IMR-90 (cell line): ENCODE measurements around the gene GRM6. TPM values are rescaled to one million over a fixed set of nuclear protein-coding genes. Genes with fewer than 3 reads are reported as not detected.

Source experiments
- ATAC-seq: fragments of 200-7000 bp; cut with Tn5 transposase; 2 replicates; pipeline ENCODE4 v1.9.1; 2020; ENCODE audit warnings: low read depth, mild to moderate bottlenecking, moderate library complexity
- BruUV-seq: library from RNA; stranded (reverse); fragments of 400-500 nt; replicated peaks from 2 replicates; lab custom pipeline; 2021; lab: Mats Ljungman, UMichigan
- CTCF ChIA-PET: fragments of 300-600 bp; formaldehyde crosslinking; extraction: SDS; loops from one replicate; lab custom pipeline; 2021; ENCODE audit warnings: antibody characterized with exemption; lab: Yijun Ruan, JAX
- POLR2A ChIA-PET: fragments of 300-600 bp; sonication (Branson Sonifier 250); formaldehyde crosslinking; loops from one replicate; lab custom pipeline; 2022; ENCODE audit warnings: antibody characterized with exemption; ENCODE audit not compliant: unreplicated experiment; lab: Charles Lee
- DNase-seq: peaks from one replicate; pipeline ENCODE4 v3.0.0; 2013
- H2AFZ ChIP-seq: replicated peaks from 2 replicates; pipeline ENCODE3; 2013; ENCODE audit warnings: low read length, mild to moderate bottlenecking; ENCODE audit not compliant: poor library complexity
- H2AK5ac ChIP-seq: 2 replicates; pipeline ENCODE4 v1.6.1; 2013; ENCODE audit warnings: low read depth, low read length, inconsistent platforms
- H2AK9ac ChIP-seq: replicated peaks from 2 replicates; pipeline ENCODE3; 2013; ENCODE audit warnings: mild to moderate bottlenecking, low read depth, low read length, moderate library complexity; ENCODE audit not compliant: poor library complexity
- H2BK120ac ChIP-seq: 2 replicates; pipeline ENCODE4 v1.6.1; 2013; ENCODE audit warnings: low read depth, low read length, inconsistent platforms
- H2BK15ac ChIP-seq: 3 replicates; pipeline ENCODE4 v1.6.1; 2013; ENCODE audit warnings: low read depth, low read length, inconsistent platforms
- H2BK20ac ChIP-seq: 2 replicates; pipeline ENCODE4 v1.6.1; 2013; ENCODE audit warnings: low read depth, mild to moderate bottlenecking, inconsistent platforms, low read length, moderate library complexity
- H2BK5ac ChIP-seq: 2 replicates; pipeline ENCODE4 v1.6.1; 2013; ENCODE audit warnings: mild to moderate bottlenecking, low read depth, low read length, inconsistent platforms; ENCODE audit not compliant: poor library complexity, severe bottlenecking
- H3K14ac ChIP-seq: replicated peaks from 2 replicates; pipeline ENCODE4 v1.6.1; 2013; ENCODE audit warnings: low read depth, low read length, inconsistent platforms
- H3K18ac ChIP-seq: 2 replicates; pipeline ENCODE4 v1.6.1; 2013; ENCODE audit warnings: low read depth, low read length, control low read depth
- H3K23ac ChIP-seq: 2 replicates; pipeline ENCODE4 v1.6.1; 2013; ENCODE audit warnings: low read depth, low read length, inconsistent platforms
- H3K27ac ChIP-seq: 2 replicates; pipeline ENCODE4 v1.5.1; 2013; ENCODE audit warnings: mild to moderate bottlenecking, control low read depth, low read length; ENCODE audit not compliant: insufficient read depth
- H3K27me3 ChIP-seq: 2 replicates; pipeline ENCODE4 v1.6.1; 2013; ENCODE audit warnings: low read length; ENCODE audit not compliant: control insufficient read depth, insufficient read depth
- H3K36me3 ChIP-seq: 2 replicates; pipeline ENCODE4 v1.6.1; 2013; ENCODE audit warnings: low read length, mixed read lengths; ENCODE audit not compliant: control insufficient read depth, insufficient read depth
- H3K4ac ChIP-seq: 2 replicates; pipeline ENCODE4 v1.6.1; 2013; ENCODE audit warnings: low read depth, low read length, inconsistent platforms
- H3K4me1 ChIP-seq: 2 replicates; pipeline ENCODE4 v1.6.1; 2013; ENCODE audit warnings: low read length, mixed read lengths; ENCODE audit not compliant: control insufficient read depth, insufficient read depth
- H3K4me2 ChIP-seq: 2 replicates; pipeline ENCODE4 v1.6.1; 2013; ENCODE audit warnings: low read depth, mild to moderate bottlenecking, control low read depth, low read length, moderate library complexity
- H3K4me3 ChIP-seq: 2 replicates; pipeline ENCODE4 v1.5.1; 2013; ENCODE audit warnings: low read depth, mild to moderate bottlenecking, control low read depth, low read length, moderate library complexity; ENCODE audit not compliant: insufficient read depth
- H3K56ac ChIP-seq: 2 replicates; pipeline ENCODE4 v1.6.1; 2013; ENCODE audit warnings: low read length, inconsistent platforms; ENCODE audit not compliant: insufficient read depth; ENCODE audit errors: extremely low read depth
- H3K79me1 ChIP-seq, 2 experiments: 2 replicates each; pipeline ENCODE4 v1.6.1; 2013; ENCODE audit warnings: low read length in 2 of 2, inconsistent platforms in 1 of 2, low read depth in 1 of 2
- H3K9ac ChIP-seq: 2 replicates; pipeline ENCODE4 v1.6.1; 2013; ENCODE audit warnings: low read depth, low read length, control low read depth
- H3K9me1 ChIP-seq: 2 replicates; pipeline ENCODE4 v1.6.1; 2013; ENCODE audit warnings: low read length, inconsistent platforms; ENCODE audit not compliant: insufficient read depth
- H3K9me3 ChIP-seq: 2 replicates; pipeline ENCODE4 v1.6.1; 2013; ENCODE audit warnings: low read length; ENCODE audit not compliant: control insufficient read depth, insufficient read depth
- H4K20me1 ChIP-seq: 2 replicates; pipeline ENCODE4 v1.6.1; 2013; ENCODE audit warnings: low read length, inconsistent platforms; ENCODE audit not compliant: insufficient read depth
- H4K5ac ChIP-seq: 2 replicates; pipeline ENCODE4 v1.6.1; 2013; ENCODE audit warnings: mild to moderate bottlenecking, low read depth, low read length, control low read depth
- H4K8ac ChIP-seq, 2 experiments: 2 replicates each; pipeline ENCODE4 v1.6.1; 2013; ENCODE audit warnings: low read depth in 2 of 2, low read length in 2 of 2, control low read depth in 1 of 2, inconsistent platforms in 1 of 2
- H4K91ac ChIP-seq: 2 replicates; pipeline ENCODE4 v1.6.1; 2013; ENCODE audit warnings: low read depth, low read length, inconsistent platforms; ENCODE audit not compliant: insufficient read depth
- BHLHE40 ChIP-seq: fragments of 150-350 bp; IDR thresholded peaks from 2 replicates; pipeline ENCODE4 v1.6.1; 2016; ENCODE audit warnings: mild to moderate bottlenecking, low read depth, low read length
- CEBPB ChIP-seq: IDR thresholded peaks from 2 replicates; pipeline ENCODE4 v1.6.1; 2012; ENCODE audit warnings: low read depth, low read length, improper control_type of control experiment
- ELK1 ChIP-seq: fragments of 150-350 bp; IDR thresholded peaks from 2 replicates; pipeline ENCODE4 v1.6.1; 2016; ENCODE audit warnings: low read depth, mild to moderate bottlenecking, low read length, moderate library complexity, borderline replicate concordance
- MAFK ChIP-seq: IDR thresholded peaks from 2 replicates; pipeline ENCODE4 v1.6.1; 2012; ENCODE audit warnings: low read depth, low read length, improper control_type of control experiment
- MXI1 ChIP-seq: IDR thresholded peaks from 2 replicates; pipeline ENCODE4 v1.6.1; 2012; ENCODE audit warnings: low read depth, mild to moderate bottlenecking, low read length, moderate library complexity, borderline replicate concordance
- POLR2A ChIP-seq: IDR thresholded peaks from 2 replicates; pipeline ENCODE4 v1.6.1; 2012; ENCODE audit warnings: mild to moderate bottlenecking, low read depth, low read length
- RAD21 ChIP-seq: IDR thresholded peaks from 2 replicates; pipeline ENCODE4 v1.6.1; 2012; ENCODE audit warnings: low read length, improper control_type of control experiment
- RCOR1 ChIP-seq: IDR thresholded peaks from 2 replicates; pipeline ENCODE4 v1.6.1; 2012; ENCODE audit warnings: mild to moderate bottlenecking, low read length, improper control_type of control experiment; ENCODE audit not compliant: insufficient replicate concordance
- WGBS, 2 experiments: methylation state at CpG; one replicate each; pipeline versions ENCODE4 v1.1.5 to v1.1.7; 2013; ENCODE audit warnings: missing lambda C conversion rate in 2 of 2; ENCODE audit not compliant: insufficient read length in 1 of 2; ENCODE audit errors: extremely low coverage in 2 of 2; 5-methylcytosine and 5-hydroxymethylcytosine counted together
- dilution Hi-C: fragments of 300-500 bp; cut with HindIII; formaldehyde crosslinking; loops from one replicate; pipeline ENCODE4 v1.14.3; 2018; ENCODE audit warnings: low sequenced_read_pairs; ENCODE audit not compliant: unreplicated experiment
- in situ Hi-C: fragments of 300-500 bp; cut with MboI; formaldehyde crosslinking; loops from 3 replicates; pipeline ENCODE4 v1.14.3; 2019; ENCODE audit warnings: low sequenced_read_pairs, inconsistent platforms, mixed read lengths
- intact Hi-C: fragments of 100-400 bp; cut with micrococcal nuclease; formaldehyde crosslinking; loops from 2 replicates; pipeline ENCODE4 v1.10.0; 2022
- polyA plus RNA-seq, 3 experiments: library from polyadenylated mRNA; depleted of rRNA; stranded (reverse); fragments of >200 nt; gene quantifications; 2 replicates each; pipeline ENCODE4 v1.2.3, GENCODE V29; 2012; ENCODE audit warnings: low replicate concordance in 1 of 3
- total RNA-seq: library from RNA; depleted of rRNA; stranded (reverse); fragments of >200 nt; gene quantifications from 2 replicates; pipeline ENCODE4 v1.2.3, GENCODE V29; 2012

Gene GRM6
- total and polyA plus RNA-seq, 2 of the 4 experiments (the other 2 are of a cell fraction) = not detected

- POLR2A ChIA-PET = no interaction called here
- H3K36me3 ChIP-seq = no peaks in the 10 kb centered on the region; the same call in 1 of the 2 replicates
- H2AK5ac ChIP-seq = no peak within 1 kb of the TSS
- no peak within 1 kb of the TSS for H2BK20ac ChIP-seq
- TF ChIP-seq MAFK (no peak), ELK1 (no peak), RAD21 (no peak), MXI1 (no peak), RCOR1 (no peak), POLR2A (no peak), BHLHE40 (no peak), CEBPB (no peak)
- peak within 1 kb of the TSS; percentile 74 for H2AFZ ChIP-seq
- H3K14ac ChIP-seq = no peak within 1 kb of the TSS
- H2AK9ac ChIP-seq = no peak within 1 kb of the TSS
- intact Hi-C loops = no loop called here
- no peaks in the 10 kb centered on the region for H3K4me1 ChIP-seq
- no peak within 1 kb of the TSS for H2BK15ac ChIP-seq
- H3K9ac ChIP-seq = peak within 1 kb of the TSS; percentile 70
- no peak within 1 kb of the TSS for H4K91ac ChIP-seq
- in situ Hi-C loops = no loop called here
- no peak within 1 kb of the TSS; the same call in 1 of the 2 replicates for H4K5ac ChIP-seq
- peak within 1 kb of the TSS; percentile 68 for H3K4me3 ChIP-seq
- CTCF ChIA-PET = no interaction called here
- H3K9me3 ChIP-seq = peaks cover 66% of the 10 kb centered on the region
- H4K20me1 ChIP-seq = no peaks in the 10 kb centered on the region
- dilution Hi-C loops = no loop called here
- BruUV-seq = no TSS peak
- DNase-seq (peak; percentile 62), ATAC-seq (peak; percentile 96)
- 5% methylated on average over 32 of the region's 69 CpGs; no CpG with 5 or more reads in 1 of the 2 experiments for WGBS, 2 experiments
- peak within 1 kb of the TSS; percentile 70 for H3K4me2 ChIP-seq
- H3K79me1 ChIP-seq = no peaks in the 10 kb centered on the region
- H3K18ac ChIP-seq = no peak within 1 kb of the TSS
- no peak within 1 kb of the TSS for H3K56ac ChIP-seq
- no peak within 1 kb of the TSS for H2BK120ac ChIP-seq
- no peak within 1 kb of the TSS for H4K8ac ChIP-seq
- no peak within 1 kb of the TSS for H3K23ac ChIP-seq
- peak within 1 kb of the TSS; percentile 54 for H3K27ac ChIP-seq
- no peak within 1 kb of the TSS for H3K4ac ChIP-seq
- H3K27me3 ChIP-seq = no peaks in the 10 kb centered on the region
- no peak within 1 kb of the TSS for H2BK5ac ChIP-seq
- no peaks in the 10 kb centered on the region for H3K9me1 ChIP-seq
Observed at GRCh38 chr5:178940569-178941360, 54.4 kb downstream of the GRM6 start, which contains the start of gene ZNF454. Gene ZNF454 (plus strand): TSS chr5:178941198. CDS start chr5:178942792, 1,594 bp downstream.
